Measurements from ENCODE around the gene EEF1AKMT2.

DNA sequence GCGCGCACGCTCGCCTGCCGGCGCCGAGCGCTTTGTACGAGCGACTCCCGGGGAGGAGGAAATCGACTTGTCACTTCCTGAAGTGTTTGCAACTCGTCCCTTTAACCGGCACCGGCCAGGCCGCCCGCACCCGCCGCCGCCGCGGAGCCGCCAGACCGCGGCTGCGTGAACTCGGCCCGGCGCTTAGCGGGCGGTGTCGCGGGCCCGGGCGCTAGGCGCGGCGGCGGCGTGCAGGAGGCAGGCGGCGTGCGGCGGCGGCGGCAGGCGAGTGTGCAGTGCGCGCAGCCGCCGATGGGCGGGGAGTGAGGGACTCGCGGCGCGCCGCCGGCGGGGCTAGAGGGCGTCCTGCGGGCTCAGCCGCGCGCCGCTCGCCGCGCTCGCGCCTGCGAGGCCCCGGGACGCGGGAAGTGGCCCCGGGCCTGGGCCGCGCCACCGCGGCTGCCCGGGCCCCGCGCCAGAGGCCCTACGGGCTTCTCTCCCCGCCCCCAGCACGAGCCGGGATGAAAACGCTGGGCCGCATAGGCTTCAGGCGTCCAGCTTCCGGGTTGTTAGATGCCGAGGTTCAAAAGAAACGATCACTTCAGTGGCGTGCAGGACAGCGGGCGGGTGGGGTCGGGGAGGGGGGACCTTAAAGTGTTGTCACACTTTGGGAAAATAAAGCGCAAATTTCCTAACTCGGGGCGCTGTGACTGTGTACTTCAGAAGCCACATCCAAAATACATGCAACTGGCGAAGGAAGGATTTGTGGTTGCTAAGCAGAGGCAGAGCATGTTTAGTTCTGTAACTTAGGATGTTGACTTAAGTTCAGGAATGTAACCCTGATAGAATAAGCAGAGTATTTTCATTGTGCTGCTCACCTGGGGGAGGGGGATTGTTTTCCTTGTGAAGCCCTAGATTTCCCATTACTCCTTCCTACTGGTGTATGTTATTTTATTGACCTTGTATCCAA, 47.3 kb downstream of the EEF1AKMT2 start, which contains the start of gene FAM53B:
- TF ChIP-seq, protein P1, sequence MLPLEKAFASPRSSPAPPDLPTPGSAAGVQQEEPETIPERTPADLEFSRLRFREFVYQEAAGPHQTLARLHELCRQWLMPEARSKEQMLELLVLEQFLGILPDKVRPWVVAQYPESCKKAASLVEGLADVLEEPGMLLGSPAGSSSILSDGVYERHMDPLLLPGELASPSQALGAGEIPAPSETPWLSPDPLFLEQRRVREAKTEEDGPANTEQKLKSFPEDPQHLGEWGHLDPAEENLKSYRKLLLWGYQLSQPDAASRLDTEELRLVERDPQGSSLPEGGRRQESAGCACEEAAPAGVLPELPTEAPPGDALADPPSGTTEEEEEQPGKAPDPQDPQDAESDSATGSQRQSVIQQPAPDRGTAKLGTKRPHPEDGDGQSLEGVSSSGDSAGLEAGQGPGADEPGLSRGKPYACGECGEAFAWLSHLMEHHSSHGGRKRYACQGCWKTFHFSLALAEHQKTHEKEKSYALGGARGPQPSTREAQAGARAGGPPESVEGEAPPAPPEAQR (CRISPR knock-in tag; IDR thresholded peaks at IDR 0.05): no peak
- TF ChIP-seq ZNF232 (CRISPR knock-in tag; IDR thresholded peaks at IDR 0.05) (no peak), ELF4 (CRISPR knock-in tag; IDR thresholded peaks at IDR 0.05; ENCODE audit: low read depth) (no peak)
- TF ChIP-seq, protein P2, sequence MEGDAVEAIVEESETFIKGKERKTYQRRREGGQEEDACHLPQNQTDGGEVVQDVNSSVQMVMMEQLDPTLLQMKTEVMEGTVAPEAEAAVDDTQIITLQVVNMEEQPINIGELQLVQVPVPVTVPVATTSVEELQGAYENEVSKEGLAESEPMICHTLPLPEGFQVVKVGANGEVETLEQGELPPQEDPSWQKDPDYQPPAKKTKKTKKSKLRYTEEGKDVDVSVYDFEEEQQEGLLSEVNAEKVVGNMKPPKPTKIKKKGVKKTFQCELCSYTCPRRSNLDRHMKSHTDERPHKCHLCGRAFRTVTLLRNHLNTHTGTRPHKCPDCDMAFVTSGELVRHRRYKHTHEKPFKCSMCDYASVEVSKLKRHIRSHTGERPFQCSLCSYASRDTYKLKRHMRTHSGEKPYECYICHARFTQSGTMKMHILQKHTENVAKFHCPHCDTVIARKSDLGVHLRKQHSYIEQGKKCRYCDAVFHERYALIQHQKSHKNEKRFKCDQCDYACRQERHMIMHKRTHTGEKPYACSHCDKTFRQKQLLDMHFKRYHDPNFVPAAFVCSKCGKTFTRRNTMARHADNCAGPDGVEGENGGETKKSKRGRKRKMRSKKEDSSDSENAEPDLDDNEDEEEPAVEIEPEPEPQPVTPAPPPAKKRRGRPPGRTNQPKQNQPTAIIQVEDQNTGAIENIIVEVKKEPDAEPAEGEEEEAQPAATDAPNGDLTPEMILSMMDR (IDR thresholded peaks at IDR 0.05): no peak
- TF ChIP-seq, protein P3, sequence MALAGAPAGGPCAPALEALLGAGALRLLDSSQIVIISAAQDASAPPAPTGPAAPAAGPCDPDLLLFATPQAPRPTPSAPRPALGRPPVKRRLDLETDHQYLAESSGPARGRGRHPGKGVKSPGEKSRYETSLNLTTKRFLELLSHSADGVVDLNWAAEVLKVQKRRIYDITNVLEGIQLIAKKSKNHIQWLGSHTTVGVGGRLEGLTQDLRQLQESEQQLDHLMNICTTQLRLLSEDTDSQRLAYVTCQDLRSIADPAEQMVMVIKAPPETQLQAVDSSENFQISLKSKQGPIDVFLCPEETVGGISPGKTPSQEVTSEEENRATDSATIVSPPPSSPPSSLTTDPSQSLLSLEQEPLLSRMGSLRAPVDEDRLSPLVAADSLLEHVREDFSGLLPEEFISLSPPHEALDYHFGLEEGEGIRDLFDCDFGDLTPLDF (CRISPR knock-in tag; IDR thresholded peaks at IDR 0.05): no peak

All from WTC11 (cell line).